ENCODE measurements around the gene NFIA.

The NFIA gene

DNA sequence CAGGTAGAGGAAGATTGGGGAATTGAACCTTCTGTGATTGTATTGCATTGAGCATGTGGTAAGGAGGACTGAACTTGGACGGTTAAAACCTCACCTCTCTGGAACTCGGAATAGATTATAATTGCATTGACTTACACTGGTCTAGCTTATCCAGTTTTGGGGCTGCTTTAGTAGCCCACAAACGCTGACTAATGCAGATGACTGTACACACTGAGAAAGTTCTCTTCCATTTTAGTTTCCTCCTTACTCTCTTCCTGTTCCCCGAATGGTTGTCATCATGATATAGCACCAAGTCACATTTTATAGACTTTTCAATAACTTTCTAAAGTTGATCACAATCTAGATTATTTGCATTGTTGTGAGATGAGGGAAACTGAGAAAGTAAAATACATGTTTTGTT lies 78.2 kb downstream of the NFIA start:
- DNase-seq, result no peak

DNA sequence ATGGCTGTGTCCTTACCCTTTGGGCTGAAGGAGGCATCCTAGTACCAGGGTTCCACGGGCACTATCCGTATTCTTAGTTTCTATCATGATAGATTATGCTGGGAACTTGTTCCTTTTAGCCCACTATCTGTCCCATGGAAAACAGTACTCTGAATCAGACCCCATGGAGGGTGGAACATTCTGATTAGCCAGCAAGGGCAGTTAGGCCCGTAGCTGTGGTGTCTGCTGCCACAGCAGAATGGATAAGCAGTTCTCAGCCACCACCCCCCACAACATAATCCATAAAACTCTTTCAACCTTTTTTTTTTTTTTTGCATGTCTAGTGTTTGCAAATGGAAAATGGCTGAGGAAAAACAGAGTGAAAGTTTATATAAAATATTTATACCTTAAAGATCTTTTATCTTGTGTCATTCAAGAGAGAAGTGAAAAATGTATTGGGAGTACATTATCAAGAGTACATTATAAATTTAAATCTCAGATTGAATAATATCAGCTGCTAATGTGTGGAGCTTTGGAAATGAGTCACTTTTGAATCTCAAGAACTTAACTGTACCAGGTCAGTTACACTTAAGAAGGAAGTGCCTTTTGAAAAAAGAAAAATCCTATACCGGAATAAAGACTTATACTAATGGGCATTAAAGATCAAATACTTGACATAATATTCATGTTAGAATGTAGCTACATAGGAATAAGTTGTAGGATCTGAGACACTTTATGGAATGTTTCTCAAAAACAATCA lies 80.3 kb downstream of the NFIA start:
- no peak for DNase-seq

GRCh38 chr1:61163355-61163754 lies 81.0 kb downstream of the NFIA start:
- no peak for DNase-seq

- DNase-seq, result no peak
These were observed 83.0 kb downstream of the NFIA start for GRCh38 chr1:61165402-61165801.

- DNase-seq, result no peak
These were observed 84.9 kb downstream of the NFIA start for GRCh38 chr1:61167309-61167708.

- DNase-seq, result no peak
These were observed 86.7 kb downstream of the NFIA start for GRCh38 chr1:61169045-61169444.

DNA sequence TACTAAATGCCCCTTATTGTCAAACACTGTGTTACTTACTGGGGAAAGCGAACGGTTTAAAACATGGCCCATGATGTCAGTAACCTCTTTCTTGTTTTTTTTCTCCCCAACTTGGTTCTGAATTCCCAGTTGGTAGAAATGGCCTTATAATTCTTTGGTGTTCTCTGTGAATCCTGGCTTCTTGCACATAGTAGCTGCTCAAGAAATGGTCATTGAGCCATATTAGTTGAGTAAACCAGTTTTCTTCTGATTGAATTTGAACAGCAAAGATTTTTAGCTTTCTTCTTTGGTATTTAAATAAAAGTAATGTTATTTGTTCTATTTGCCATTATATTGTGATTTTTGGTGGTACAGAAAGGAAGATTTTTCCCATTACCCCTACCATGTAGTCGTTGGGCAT lies 87.3 kb downstream of the NFIA start:
- no peak for DNase-seq

- DNase-seq, result no peak
These were observed 88.2 kb downstream of the NFIA start for GRCh38 chr1:61170328-61171238.

DNA sequence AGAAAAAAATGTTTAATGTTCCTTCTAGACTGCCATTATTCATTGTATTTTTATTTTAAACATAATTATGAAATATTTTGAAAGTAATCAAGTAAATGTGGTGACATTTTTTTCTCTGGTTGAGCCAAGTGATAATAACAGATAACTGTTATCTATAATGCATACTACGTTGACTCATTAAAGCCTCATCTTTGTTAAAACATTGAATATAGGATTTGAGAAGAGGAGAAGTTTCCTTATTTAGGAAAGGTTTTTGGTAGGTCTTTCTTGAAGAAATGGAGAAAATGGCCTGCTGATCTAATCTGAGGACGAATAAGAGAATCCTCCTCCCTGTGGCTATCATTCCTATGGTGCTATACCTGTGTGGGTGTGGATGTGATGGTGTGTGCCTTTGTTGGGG lies 89.0 kb downstream of the NFIA start:
- no peak for DNase-seq

- DNase-seq, result no peak
These were observed 89.6 kb downstream of the NFIA start for GRCh38 chr1:61171974-61172373.

- DNase-seq, result no peak
These were observed 90.8 kb downstream of the NFIA start for GRCh38 chr1:61173118-61173517.

- no peak for DNase-seq
These were observed 91.9 kb downstream of the NFIA start for GRCh38 chr1:61174060-61174795.

- DNase-seq, result no peak
These were observed 93.6 kb downstream of the NFIA start for GRCh38 chr1:61175976-61176375.

- no peak for DNase-seq
These were observed 99.0 kb downstream of the NFIA start for GRCh38 chr1:61181067-61182038.

DNA sequence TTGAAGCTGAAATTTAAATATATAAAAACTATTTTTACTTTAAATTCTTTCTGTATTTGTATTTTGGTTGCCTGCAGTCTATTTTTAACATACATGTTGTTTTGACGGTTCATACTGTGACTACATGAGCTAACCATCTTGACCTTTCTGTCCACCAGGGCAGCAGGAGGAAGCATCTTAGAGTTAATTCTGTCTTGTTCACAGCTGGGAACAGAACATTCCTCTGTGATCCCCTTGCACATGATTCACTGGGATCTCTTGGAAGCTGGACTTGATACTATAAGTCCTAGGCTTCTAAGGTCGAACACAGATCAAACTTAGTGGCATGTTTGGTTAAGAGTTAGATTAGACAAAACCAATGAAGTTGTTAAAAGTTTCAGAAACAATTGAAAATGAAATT lies 99.7 kb downstream of the NFIA start:
- no peak for DNase-seq

DNA sequence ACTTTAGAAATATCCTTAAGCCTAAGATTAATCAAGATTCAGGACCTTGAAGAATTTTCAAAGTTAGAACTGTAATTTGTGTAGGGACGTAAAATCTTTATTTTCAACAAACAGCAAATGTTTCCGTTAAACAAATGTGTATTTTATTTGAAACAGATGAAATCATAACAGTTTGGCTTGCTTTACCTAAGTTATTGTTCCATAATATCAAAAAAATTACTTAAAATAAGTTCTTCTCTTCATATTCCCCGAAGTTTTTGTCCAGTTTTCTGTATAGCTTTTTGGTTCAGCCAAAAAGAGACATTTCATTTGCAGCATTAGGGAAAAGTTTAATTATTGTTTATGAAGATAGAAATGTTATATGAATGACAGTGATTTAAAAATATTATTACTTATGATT lies 100.1 kb downstream of the NFIA start:
- no peak for DNase-seq

DNA sequence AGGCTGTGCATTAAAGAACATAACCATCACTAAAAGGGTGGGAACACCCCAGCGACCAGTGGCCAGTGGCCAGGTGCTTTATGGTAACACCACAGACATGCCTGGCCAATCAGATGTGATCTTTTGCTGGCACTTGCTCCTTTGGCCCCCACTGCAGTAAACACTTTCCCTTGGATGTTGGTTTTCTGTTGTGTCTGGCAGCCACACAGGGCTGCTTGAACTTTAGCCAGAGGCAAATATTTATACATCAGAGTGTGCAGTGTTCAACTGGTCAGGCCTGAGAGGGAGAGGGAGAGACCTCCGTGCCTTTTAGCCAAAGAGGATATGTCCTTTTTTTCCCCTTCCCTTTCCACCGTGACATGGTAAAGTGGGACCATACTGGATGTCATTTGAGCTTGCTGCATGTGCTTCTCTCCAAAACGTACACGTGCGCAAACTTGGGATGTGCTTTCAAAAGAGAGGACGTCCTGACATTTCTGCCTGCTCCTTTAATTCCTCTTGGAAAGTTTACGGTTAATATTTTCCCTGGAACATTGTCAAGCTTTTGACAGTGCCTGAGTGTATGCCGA lies 101.2 kb downstream of the NFIA start:
- DNase-seq, result no peak

- no peak for DNase-seq
These were observed 101.8 kb downstream of the NFIA start for GRCh38 chr1:61184040-61184713.

GRCh38 chr1:61184714-61185106 lies 102.3 kb downstream of the NFIA start:
- no peak for DNase-seq

DNA sequence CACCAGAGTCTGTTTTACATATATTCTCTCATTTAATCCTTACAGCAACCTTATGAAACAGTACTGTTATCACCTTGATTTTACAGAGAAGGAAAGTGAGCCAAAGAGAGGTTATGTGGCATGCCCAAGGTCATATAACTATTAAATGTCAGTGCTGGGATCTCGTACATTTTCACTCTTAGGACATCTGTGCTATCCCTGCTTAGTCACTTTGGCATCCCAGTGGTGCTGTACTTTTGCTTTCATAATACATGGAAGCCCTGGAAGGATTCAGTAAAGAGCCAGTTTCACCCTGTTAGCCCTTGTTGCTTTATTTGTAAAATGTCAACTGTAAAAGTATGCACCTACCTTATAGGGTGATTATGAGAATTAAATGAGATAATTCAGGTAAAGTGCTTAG lies 104.4 kb downstream of the NFIA start:
- no peak for DNase-seq

- no peak for DNase-seq
These were observed 105.2 kb downstream of the NFIA start for GRCh38 chr1:61187352-61188086.
